ENCODE results near the gene FETUB.
A peak's percentile ranks its signal among the peaks of the same experiment; 100 is the strongest.

The FETUB gene

DNA sequence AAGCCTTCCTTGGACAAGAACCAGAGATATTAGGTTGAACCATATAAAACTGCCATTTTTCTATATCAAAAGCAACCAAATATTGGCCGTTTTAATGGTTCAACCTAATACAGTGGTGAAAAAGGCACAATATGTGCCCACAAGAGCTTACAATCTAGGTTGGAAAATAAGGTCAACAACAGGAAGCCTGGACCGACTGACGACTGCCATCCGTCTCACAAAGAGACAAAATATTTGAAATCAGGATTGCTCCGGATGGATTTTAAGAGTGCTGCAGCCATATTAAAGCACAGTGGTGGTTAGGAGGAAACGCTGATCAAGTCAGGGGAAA, 26.0 kb upstream of the FETUB start:
- TF ChIP-seq, protein P1, sequence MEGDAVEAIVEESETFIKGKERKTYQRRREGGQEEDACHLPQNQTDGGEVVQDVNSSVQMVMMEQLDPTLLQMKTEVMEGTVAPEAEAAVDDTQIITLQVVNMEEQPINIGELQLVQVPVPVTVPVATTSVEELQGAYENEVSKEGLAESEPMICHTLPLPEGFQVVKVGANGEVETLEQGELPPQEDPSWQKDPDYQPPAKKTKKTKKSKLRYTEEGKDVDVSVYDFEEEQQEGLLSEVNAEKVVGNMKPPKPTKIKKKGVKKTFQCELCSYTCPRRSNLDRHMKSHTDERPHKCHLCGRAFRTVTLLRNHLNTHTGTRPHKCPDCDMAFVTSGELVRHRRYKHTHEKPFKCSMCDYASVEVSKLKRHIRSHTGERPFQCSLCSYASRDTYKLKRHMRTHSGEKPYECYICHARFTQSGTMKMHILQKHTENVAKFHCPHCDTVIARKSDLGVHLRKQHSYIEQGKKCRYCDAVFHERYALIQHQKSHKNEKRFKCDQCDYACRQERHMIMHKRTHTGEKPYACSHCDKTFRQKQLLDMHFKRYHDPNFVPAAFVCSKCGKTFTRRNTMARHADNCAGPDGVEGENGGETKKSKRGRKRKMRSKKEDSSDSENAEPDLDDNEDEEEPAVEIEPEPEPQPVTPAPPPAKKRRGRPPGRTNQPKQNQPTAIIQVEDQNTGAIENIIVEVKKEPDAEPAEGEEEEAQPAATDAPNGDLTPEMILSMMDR (IDR thresholded peaks at IDR 0.05; ENCODE audit: low read depth, low read length) = no peak
- no peak for DNase-seq (ENCODE audit: extremely low read depth, low read depth)

DNA sequence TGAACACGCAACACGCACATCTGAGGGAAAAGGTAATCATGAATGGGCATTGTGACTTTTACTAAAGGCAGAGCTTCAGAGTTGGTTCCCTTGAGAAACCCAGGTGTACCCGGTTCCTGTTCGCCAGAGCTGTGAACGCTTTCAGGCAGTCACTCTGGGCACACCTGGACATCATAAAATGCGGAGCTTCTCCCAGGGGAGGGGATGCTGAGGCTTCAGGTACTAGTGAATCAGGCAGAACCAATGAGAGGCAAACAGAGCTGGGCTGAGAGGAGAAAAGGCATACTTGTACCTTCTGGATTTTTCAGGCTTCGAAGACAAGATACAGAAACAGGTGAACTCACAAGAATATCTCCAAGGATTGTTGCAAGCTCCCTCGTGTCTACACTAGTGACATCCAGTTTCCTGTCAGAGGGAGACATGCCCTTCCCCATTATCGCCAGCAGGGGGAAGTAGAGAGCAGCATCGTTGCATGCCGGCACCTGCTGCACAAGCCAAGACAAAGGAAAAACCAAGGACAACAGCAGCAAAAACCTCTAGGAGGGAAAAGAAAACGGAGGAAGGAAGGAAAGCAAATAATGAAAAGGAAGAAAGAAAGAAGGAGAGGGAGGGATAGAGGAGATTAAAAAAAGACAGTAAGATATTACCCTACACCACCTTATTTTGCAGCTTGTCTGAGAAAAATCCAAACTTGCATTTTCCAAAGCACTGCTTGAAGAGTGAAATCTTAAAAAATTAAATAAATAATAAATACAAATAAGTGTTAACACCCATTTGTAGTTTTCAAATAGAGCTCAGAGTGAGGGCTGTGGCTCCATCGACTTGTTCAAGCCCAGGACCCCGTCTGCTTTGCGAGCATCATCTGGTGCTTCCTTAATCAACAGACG, 25.4 kb upstream of the FETUB start:
- DNase-seq (ENCODE audit: extremely low read depth, low read depth) = peak; percentile 29

DNA sequence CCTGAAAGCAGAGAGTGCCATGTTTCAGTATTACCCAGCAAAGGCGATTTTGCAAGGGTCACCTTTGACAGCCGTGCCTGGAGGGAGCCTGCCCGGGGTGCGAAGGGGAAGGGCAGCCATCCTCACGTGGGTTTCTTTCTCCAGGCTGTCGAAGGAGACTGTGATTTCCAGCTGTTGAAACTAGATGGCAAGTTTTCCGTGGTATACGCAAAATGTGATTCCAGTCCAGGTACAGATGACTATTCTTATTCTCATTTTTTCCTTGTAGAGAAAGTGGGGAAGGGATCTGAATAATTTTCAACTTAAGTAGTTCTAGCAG, 23.9 kb upstream of the FETUB start:
- no peak for DNase-seq (ENCODE audit: extremely low read depth, low read depth)
- TF ChIP-seq, protein P1 (IDR thresholded peaks at IDR 0.05; ENCODE audit: low read depth, low read length) = no peak

More for the DNA sequence above, 25.4 kb upstream of the FETUB start:
- TF ChIP-seq, protein P1 (IDR thresholded peaks at IDR 0.05; ENCODE audit: low read depth, low read length) = peak; percentile 100

DNA sequence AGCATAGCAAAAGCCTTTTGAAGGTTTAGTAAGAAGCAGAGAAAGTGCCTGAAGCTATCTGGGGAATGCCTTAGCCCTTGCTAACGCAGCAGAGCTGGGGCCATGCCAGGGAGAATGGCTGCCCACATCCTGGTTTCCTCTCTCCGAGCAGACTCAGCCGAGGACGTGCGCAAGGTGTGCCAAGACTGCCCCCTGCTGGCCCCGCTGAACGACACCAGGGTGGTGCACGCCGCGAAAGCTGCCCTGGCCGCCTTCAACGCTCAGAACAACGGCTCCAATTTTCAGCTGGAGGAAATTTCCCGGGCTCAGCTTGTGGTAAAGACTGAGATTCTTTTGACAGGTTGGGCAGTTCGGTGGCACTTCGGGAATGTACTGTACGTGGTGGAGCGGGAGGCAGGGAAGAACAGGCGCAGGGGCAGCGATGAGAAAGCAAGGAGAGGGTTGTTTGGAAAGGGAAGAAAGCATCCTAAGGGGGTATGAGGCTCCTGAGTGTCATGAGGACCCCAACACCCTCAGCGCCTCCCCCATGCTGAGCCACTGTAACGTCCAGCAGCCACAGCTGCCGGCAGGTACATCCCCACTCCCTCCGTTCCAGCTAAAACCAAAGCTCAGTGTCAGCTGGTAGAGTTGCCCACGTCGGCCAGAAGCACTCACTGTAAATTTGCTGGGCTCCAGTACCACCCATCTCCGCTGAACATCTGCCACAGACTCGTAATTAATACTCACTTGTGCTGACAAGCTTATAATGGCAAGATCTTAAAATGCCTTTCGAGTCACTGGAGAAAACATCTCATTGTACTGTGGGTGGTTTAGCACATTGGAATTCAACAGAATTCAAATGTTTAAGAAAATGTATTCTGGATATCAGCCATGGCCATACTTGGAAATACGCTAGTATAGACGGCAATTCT, 22.9 kb upstream of the FETUB start:
- TF ChIP-seq, protein P1 (IDR thresholded peaks at IDR 0.05; ENCODE audit: low read depth, low read length) = peak; percentile 96

DNA sequence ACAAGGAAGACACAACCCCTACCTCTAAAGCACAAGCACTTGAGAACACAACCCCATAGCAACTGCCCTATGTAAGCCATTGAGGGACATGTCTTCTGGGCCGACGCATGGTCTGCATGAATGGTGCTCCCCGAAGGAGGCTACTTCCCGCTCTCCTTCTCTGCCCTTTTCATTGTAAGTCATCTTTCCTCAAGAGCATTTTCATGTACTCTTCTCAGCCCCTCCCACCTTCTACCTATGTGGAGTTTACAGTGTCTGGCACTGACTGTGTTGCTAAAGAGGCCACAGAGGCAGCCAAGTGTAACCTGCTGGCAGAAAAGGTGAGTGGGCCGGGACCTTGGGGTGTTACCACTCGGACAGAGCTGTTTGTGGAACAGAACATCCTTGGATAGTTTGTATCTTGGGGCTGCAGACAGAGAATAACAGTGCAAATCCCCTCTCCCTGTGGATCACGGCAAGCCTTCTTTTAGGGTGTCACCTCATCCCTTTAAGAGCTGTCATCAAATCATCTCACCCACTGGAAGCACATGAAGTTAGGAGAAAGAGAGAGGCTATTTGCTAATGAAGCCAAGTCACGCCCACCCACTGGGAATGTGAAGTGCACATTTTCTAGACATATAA, 21.8 kb upstream of the FETUB start:
- no peak for DNase-seq (ENCODE audit: extremely low read depth, low read depth)
- TF ChIP-seq, protein P1 (IDR thresholded peaks at IDR 0.05; ENCODE audit: low read depth, low read length) = no peak

More for the DNA sequence above, 22.9 kb upstream of the FETUB start:
- peak; percentile 96 for DNase-seq (ENCODE audit: extremely low read depth, low read depth)

DNA sequence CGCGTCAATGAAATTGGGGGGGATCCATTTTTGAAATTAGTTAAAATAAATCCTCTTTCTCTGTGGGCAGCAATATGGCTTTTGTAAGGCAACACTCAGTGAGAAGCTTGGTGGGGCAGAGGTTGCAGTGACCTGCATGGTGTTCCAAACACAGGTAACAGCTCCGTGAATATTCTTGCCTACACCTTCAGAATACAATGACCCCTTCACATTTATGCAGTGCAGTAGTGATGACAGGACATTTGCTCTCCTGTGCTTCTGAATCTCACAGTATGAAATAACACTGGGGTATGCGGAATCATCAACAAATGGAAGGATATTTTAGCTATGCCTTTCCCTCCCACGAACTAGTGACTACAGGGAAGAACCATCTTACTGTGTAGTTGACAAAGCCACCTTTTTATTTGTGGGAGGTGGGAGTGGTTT, 20.4 kb upstream of the FETUB start:
- TF ChIP-seq, protein P1 (IDR thresholded peaks at IDR 0.05; ENCODE audit: low read depth, low read length) = no peak
- DNase-seq (ENCODE audit: extremely low read depth, low read depth) = no peak
